ENCODE results near the gene UMODL1.

The UMODL1 gene

DNA sequence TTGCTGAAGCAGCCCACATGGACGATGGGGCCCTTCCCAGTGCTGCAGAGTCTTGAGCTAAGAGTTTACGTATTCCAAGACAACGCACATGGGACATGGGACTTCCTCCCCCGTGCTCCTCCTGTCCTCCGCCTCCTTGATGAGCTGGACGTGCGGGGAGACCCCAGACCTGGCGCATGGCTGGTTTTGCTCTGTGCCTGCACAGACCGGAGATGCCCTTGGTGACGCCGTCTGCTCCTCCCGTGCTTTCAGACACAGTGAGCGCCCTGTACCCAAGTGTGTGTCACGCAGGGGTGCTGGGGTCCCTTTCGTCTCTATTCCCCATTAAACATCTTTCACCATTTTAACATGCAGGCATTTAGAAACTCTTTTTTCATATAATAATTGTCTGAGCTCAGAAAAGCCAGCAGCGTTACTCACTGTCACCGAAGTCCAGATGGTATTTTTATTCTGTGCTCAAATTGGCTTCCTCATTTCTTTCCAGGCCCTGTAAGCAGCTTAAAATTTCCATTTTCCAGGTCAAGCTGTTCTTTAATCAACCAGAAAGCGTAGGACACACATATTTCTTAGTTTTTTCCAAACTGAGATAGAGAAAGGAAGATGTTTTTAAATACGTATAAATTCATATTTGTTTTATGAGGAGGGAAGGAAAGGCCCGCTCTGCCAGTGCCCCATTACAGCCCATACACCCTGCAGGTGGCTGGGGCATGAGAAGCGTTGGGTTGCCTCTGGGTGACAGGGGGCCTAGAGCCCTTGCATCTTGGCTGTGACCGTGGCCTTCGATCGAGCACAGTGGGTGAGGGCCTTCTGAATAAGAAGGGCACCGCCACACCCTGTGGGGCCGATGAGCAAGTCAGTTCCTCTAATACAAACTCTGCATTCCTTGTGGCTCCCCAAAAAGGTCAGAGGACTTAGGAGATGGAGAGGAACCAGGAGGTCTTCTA is 43.0 kb upstream of the UMODL1 start:
- Histone ChIP-seq H3K27ac (ENCODE audit: low read depth, low read length) (no peak overlapping the region), H3K79me1 (ENCODE audit: low read length) (no peaks in the 10 kb centered on the region), H3K9me3 (ENCODE audit: insufficient read depth, low read depth, low read length) (peaks cover 10% of the 10 kb centered on the region), H4K12ac (ENCODE audit: low read depth, low read length) (no peak overlapping the region), H3K4me3 (ENCODE audit: low read depth, low read length) (no peak overlapping the region), H3K18ac (ENCODE audit: low read length) (no peak overlapping the region), H3K4ac (ENCODE audit: low read depth, low read length) (no peak overlapping the region), H2BK120ac (ENCODE audit: insufficient read depth, low read length, poor library complexity) (no peak overlapping the region), H3K36me3 (ENCODE audit: control insufficient read depth in 1 of 2, insufficient read depth in 2 of 2, low read length in 2 of 2) (no peaks in the 10 kb centered on the region), H2BK12ac (ENCODE audit: low read length) (no peak overlapping the region), H3K9ac (ENCODE audit: low read length) (no peak overlapping the region), H3K23ac (ENCODE audit: low read length) (no peak overlapping the region), H3K4me2 (ENCODE audit: low read length) (no peak overlapping the region), H4K8ac (ENCODE audit: low read depth, low read length) (no peak overlapping the region), H4K91ac (ENCODE audit: low read depth, low read length) (no peak overlapping the region), H3K14ac (ENCODE audit: low read length) (no peak overlapping the region), H2BK5ac (ENCODE audit: low read depth, low read length, poor library complexity) (no peak overlapping the region), H2AK5ac (ENCODE audit: low read length) (no peak overlapping the region), H3K27me3 (ENCODE audit: insufficient read depth, low read length) (no peaks in the 10 kb centered on the region), H3K4me1 (ENCODE audit: control insufficient read depth in 1 of 2, insufficient read depth in 2 of 2, low read length in 2 of 2) (peaks cover 0 to 2% of the 10 kb centered on the region in 2 experiments), H3K79me2 (ENCODE audit: control insufficient read depth, insufficient read depth, low read length, poor library complexity) (no peaks in the 10 kb centered on the region), H2AFZ (ENCODE audit: insufficient read depth, low read length, poor library complexity) (no peak overlapping the region)
- no peak for DNase-seq
- no CpG with 5 or more reads among the region's 26 CpGs for WGBS (ENCODE audit: extremely low coverage, insufficient coverage, insufficient read length)

DNA sequence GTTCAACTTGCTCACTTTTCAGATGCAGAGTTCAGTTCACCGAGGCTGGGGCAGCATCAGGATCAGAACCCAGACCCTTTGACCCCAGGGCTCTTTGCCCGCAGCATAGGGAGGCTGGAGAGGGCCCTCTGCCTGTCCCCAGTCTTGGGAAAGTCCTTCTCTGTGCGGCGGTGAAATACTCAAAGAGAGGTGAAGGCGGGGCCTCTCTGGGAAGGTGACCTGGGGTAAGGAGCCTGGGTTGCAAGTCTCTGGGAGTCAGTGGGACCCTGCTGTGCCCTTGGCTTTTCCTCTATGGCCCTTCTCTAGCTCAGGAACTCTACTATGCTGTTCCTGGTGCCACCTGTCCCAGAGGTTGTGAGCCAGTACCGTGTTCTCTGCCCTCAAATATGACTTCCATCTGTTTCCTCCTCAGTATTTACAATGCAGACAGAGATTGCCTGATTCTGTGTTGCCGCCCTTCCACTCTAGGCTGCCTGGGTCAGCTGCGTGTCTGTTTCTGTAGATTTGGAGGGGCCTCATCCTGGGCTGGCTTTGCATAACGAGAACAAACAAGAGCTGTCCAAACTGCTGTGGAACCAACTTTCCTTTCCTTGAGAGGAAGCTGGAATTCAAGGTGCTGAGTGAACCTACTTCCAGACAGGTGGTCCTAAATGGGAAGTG is 42.2 kb upstream of the UMODL1 start:
- no peak overlapping the region for H3K9ac ChIP-seq (ENCODE audit: low read length)
- H3K36me3 ChIP-seq (ENCODE audit: control insufficient read depth in 1 of 2, insufficient read depth in 2 of 2, low read length in 2 of 2), result no peaks in the 10 kb centered on the region
- no peak overlapping the region for H3K18ac ChIP-seq (ENCODE audit: low read length)
- H3K79me2 ChIP-seq (ENCODE audit: control insufficient read depth, insufficient read depth, low read length, poor library complexity), result no peaks in the 10 kb centered on the region
- H3K14ac ChIP-seq (ENCODE audit: low read length), result no peak overlapping the region
- no peak overlapping the region for H2BK5ac ChIP-seq (ENCODE audit: low read depth, low read length, poor library complexity)
- no peak overlapping the region for H4K91ac ChIP-seq (ENCODE audit: low read depth, low read length)
- no peak overlapping the region for H2AK5ac ChIP-seq (ENCODE audit: low read length)
- no peak overlapping the region for H2BK120ac ChIP-seq (ENCODE audit: insufficient read depth, low read length, poor library complexity)
- no CpG with 5 or more reads among the region's 9 CpGs for WGBS (ENCODE audit: extremely low coverage, insufficient coverage, insufficient read length)
- H3K27ac ChIP-seq (ENCODE audit: low read depth, low read length), result no peak overlapping the region
- no peak overlapping the region for H2AFZ ChIP-seq (ENCODE audit: insufficient read depth, low read length, poor library complexity)
- no peak overlapping the region for H3K4ac ChIP-seq (ENCODE audit: low read depth, low read length)
- H4K8ac ChIP-seq (ENCODE audit: low read depth, low read length), result no peak overlapping the region
- no peak overlapping the region for H3K23ac ChIP-seq (ENCODE audit: low read length)
- no peaks in the 10 kb centered on the region for H3K79me1 ChIP-seq (ENCODE audit: low read length)
- no peaks in the 10 kb centered on the region for H3K27me3 ChIP-seq (ENCODE audit: insufficient read depth, low read length)
- H3K4me3 ChIP-seq (ENCODE audit: low read depth, low read length), result no peak overlapping the region
- peaks cover 10% of the 10 kb centered on the region for H3K9me3 ChIP-seq (ENCODE audit: insufficient read depth, low read depth, low read length)
- H2BK12ac ChIP-seq (ENCODE audit: low read length), result no peak overlapping the region
- H3K4me1 ChIP-seq (ENCODE audit: control insufficient read depth in 1 of 2, insufficient read depth in 2 of 2, low read length in 2 of 2), result peaks cover 0 to 2% of the 10 kb centered on the region in 2 experiments
- no peak for DNase-seq
- no peak overlapping the region for H4K12ac ChIP-seq (ENCODE audit: low read depth, low read length)
- H3K4me2 ChIP-seq (ENCODE audit: low read length), result no peak overlapping the region

DNA sequence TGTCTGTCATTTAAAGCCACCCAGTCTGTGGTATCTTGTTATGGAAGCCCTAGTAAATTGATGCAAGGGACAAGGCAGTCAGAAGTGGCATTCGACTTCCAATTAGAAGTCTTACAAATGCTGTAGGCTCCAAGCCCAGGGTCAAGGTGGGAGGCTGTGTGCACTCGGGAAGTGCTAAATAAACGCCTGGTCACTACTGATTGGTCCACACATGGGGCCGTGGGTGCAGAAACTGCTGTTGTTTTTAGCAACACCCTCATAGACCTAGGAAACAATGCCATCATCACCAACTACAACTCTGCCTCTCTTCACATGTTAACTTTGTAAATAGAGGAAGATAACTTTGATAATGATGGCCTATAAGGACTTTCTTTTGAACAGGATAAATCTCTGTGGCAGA is 40.8 kb upstream of the UMODL1 start:
- Histone ChIP-seq H3K4me2 (ENCODE audit: low read length) (no peak overlapping the region), H3K23ac (ENCODE audit: low read length) (no peak overlapping the region), H3K27me3 (ENCODE audit: insufficient read depth, low read length) (no peaks in the 10 kb centered on the region), H3K27ac (ENCODE audit: low read depth, low read length) (no peak overlapping the region), H4K8ac (ENCODE audit: low read depth, low read length) (no peak overlapping the region), H3K4ac (ENCODE audit: low read depth, low read length) (no peak overlapping the region), H3K9ac (ENCODE audit: low read length) (no peak overlapping the region), H3K79me1 (ENCODE audit: low read length) (no peaks in the 10 kb centered on the region), H2AK5ac (ENCODE audit: low read length) (no peak overlapping the region), H2BK120ac (ENCODE audit: insufficient read depth, low read length, poor library complexity) (no peak overlapping the region), H3K18ac (ENCODE audit: low read length) (no peak overlapping the region), H3K14ac (ENCODE audit: low read length) (no peak overlapping the region), H3K4me3 (ENCODE audit: low read depth, low read length) (no peak overlapping the region), H2AFZ (ENCODE audit: insufficient read depth, low read length, poor library complexity) (no peak overlapping the region), H4K91ac (ENCODE audit: low read depth, low read length) (no peak overlapping the region), H3K4me1 (ENCODE audit: control insufficient read depth in 1 of 2, insufficient read depth in 2 of 2, low read length in 2 of 2) (peaks cover 0 to 2% of the 10 kb centered on the region in 2 experiments), H3K9me3 (ENCODE audit: insufficient read depth, low read depth, low read length) (peaks cover 10% of the 10 kb centered on the region), H3K36me3 (ENCODE audit: control insufficient read depth in 1 of 2, insufficient read depth in 2 of 2, low read length in 2 of 2) (no peaks in the 10 kb centered on the region), H3K79me2 (ENCODE audit: control insufficient read depth, insufficient read depth, low read length, poor library complexity) (no peaks in the 10 kb centered on the region), H4K12ac (ENCODE audit: low read depth, low read length) (no peak overlapping the region), H2BK12ac (ENCODE audit: low read length) (no peak overlapping the region), H2BK5ac (ENCODE audit: low read depth, low read length, poor library complexity) (no peak overlapping the region)
- WGBS (ENCODE audit: extremely low coverage, insufficient coverage, insufficient read length), result no CpG with 5 or more reads among the region's 4 CpGs
- DNase-seq, result no peak

GRCh38 chr21:42031241-42031640 is 39.9 kb upstream of the UMODL1 start:
- Histone ChIP-seq H3K14ac (ENCODE audit: low read length) (no peak overlapping the region), H3K79me1 (ENCODE audit: low read length) (no peaks in the 10 kb centered on the region), H3K4me1 (ENCODE audit: control insufficient read depth in 1 of 2, insufficient read depth in 2 of 2, low read length in 2 of 2) (no peaks in the 10 kb centered on the region), H3K9me3 (ENCODE audit: insufficient read depth, low read depth, low read length) (peaks cover 9% of the 10 kb centered on the region), H3K18ac (ENCODE audit: low read length) (no peak overlapping the region), H3K27me3 (ENCODE audit: insufficient read depth, low read length) (no peaks in the 10 kb centered on the region), H3K27ac (ENCODE audit: low read depth, low read length) (no peak overlapping the region), H3K4me2 (ENCODE audit: low read length) (no peak overlapping the region), H3K4me3 (ENCODE audit: low read depth, low read length) (no peak overlapping the region), H2BK120ac (ENCODE audit: insufficient read depth, low read length, poor library complexity) (no peak overlapping the region), H2AK5ac (ENCODE audit: low read length) (no peak overlapping the region), H3K9ac (ENCODE audit: low read length) (no peak overlapping the region), H2BK12ac (ENCODE audit: low read length) (no peak overlapping the region), H2AFZ (ENCODE audit: insufficient read depth, low read length, poor library complexity) (no peak overlapping the region), H4K8ac (ENCODE audit: low read depth, low read length) (no peak overlapping the region), H4K91ac (ENCODE audit: low read depth, low read length) (no peak overlapping the region), H2BK5ac (ENCODE audit: low read depth, low read length, poor library complexity) (no peak overlapping the region), H3K79me2 (ENCODE audit: control insufficient read depth, insufficient read depth, low read length, poor library complexity) (no peaks in the 10 kb centered on the region), H3K36me3 (ENCODE audit: control insufficient read depth in 1 of 2, insufficient read depth in 2 of 2, low read length in 2 of 2) (no peaks in the 10 kb centered on the region), H3K4ac (ENCODE audit: low read depth, low read length) (no peak overlapping the region), H4K12ac (ENCODE audit: low read depth, low read length) (no peak overlapping the region), H3K23ac (ENCODE audit: low read length) (no peak overlapping the region)
- DNase-seq, result no peak
- WGBS (ENCODE audit: extremely low coverage, insufficient coverage, insufficient read length), result no CpG with 5 or more reads among the region's 9 CpGs

Data from trophoblast cell (in vitro differentiated cells and primary cell).